ENCODE results near the gene SP2. TPM values are rescaled to one million over a fixed set of nuclear protein-coding genes. Genes with fewer than 3 reads are reported as not detected.

The SP2 gene
- total and polyA plus RNA-seq, 5 donors from 2014 or later: 6.2 to 35.0 (median 6.7) TPM

GRCh38 chr17:47872651-47873161 lies 23.3 kb upstream of the SP2 start:
- ATAC-seq (ENCODE audit: low read depth in 2 of 2) (no peak), DNase-seq (no peak)
- Mint-ChIP-seq H3K4me1 (no peaks in the 10 kb centered on the region), H3K27ac (no peak overlapping the region), H3K27me3 (peaks cover 59% of the 10 kb centered on the region), H3K36me3 (no peaks in the 10 kb centered on the region), H3K9me3 (peaks cover 0 to 1% (median 0%) of the 10 kb centered on the region in 7 donors), H3K4me3 (no peak overlapping the region)
- H3K27me3 ChIP-seq (ENCODE audit: control insufficient read depth, insufficient read depth, low read length): peaks cover 11% of the 10 kb centered on the region
- H3K9me3 ChIP-seq (ENCODE audit: control insufficient read depth in 2 of 2, low read length in 2 of 2): no peaks in the 10 kb centered on the region
- H3K36me3 ChIP-seq (ENCODE audit: control insufficient read depth, insufficient read depth, low read length): no peaks in the 10 kb centered on the region
- no peak overlapping the region for H3K27ac ChIP-seq (ENCODE audit: insufficient read depth, low read length, poor library complexity, severe bottlenecking)
- no peaks in the 10 kb centered on the region for H3K4me1 ChIP-seq (ENCODE audit: control insufficient read depth, insufficient read depth, low read length, poor library complexity, severe bottlenecking)
- no peak overlapping the region for H3K4me3 ChIP-seq (ENCODE audit: low read depth, low read length)

- no peak overlapping the region for H3K27ac ChIP-seq (ENCODE audit: insufficient read depth, low read length, poor library complexity, severe bottlenecking)
- no peaks in the 10 kb centered on the region for H3K36me3 Mint-ChIP-seq
- H3K4me3 ChIP-seq (ENCODE audit: low read depth, low read length): no peak overlapping the region
- H3K27me3 Mint-ChIP-seq: peaks cover 60% of the 10 kb centered on the region
- no peaks in the 10 kb centered on the region for H3K9me3 ChIP-seq (ENCODE audit: control insufficient read depth in 2 of 2, low read length in 2 of 2)
- H3K36me3 ChIP-seq (ENCODE audit: control insufficient read depth, insufficient read depth, low read length): no peaks in the 10 kb centered on the region
- H3K27me3 ChIP-seq (ENCODE audit: control insufficient read depth, insufficient read depth, low read length): peaks cover 11% of the 10 kb centered on the region
- H3K4me1 ChIP-seq (ENCODE audit: control insufficient read depth, insufficient read depth, low read length, poor library complexity, severe bottlenecking): no peaks in the 10 kb centered on the region
- H3K4me3 Mint-ChIP-seq: no peak overlapping the region
- H3K27ac Mint-ChIP-seq: no peak overlapping the region
- H3K4me1 Mint-ChIP-seq: no peaks in the 10 kb centered on the region
- no peak for DNase-seq
- H3K9me3 Mint-ChIP-seq: peaks cover 0 to 1% (median 0%) of the 10 kb centered on the region in 7 donors
- ATAC-seq (ENCODE audit: low read depth in 2 of 2): no peak
These were observed 22.6 kb upstream of the SP2 start for GRCh38 chr17:47873200-47874090.

GRCh38 chr17:47875011-47875985 lies 20.7 kb upstream of the SP2 start:
- H3K9me3 ChIP-seq (ENCODE audit: control insufficient read depth in 2 of 2, low read length in 2 of 2): no peaks in the 10 kb centered on the region
- peaks cover 0 to 4% (median 0%) of the 10 kb centered on the region in 4 donors for H3K4me1 Mint-ChIP-seq
- no peak overlapping the region for H3K4me3 ChIP-seq (ENCODE audit: low read depth, low read length)
- DNase-seq: no peak
- H3K27me3 Mint-ChIP-seq: peaks cover 53% of the 10 kb centered on the region
- H3K4me3 Mint-ChIP-seq: no peak overlapping the region
- ATAC-seq (ENCODE audit: low read depth in 2 of 2): no peak
- H3K4me1 ChIP-seq (ENCODE audit: control insufficient read depth, insufficient read depth, low read length, poor library complexity, severe bottlenecking): no peaks in the 10 kb centered on the region
- no peaks in the 10 kb centered on the region for H3K36me3 Mint-ChIP-seq
- peak overlapping the region in 2 of 3 donors; percentile 10 to 32 for H3K27ac Mint-ChIP-seq
- no peaks in the 10 kb centered on the region for H3K36me3 ChIP-seq (ENCODE audit: control insufficient read depth, insufficient read depth, low read length)
- H3K27me3 ChIP-seq (ENCODE audit: control insufficient read depth, insufficient read depth, low read length): peaks cover 8% of the 10 kb centered on the region
- peaks cover 0 to 4% (median 0%) of the 10 kb centered on the region in 7 donors for H3K9me3 Mint-ChIP-seq
- H3K27ac ChIP-seq (ENCODE audit: insufficient read depth, low read length, poor library complexity, severe bottlenecking): no peak overlapping the region

- no peak for ATAC-seq (ENCODE audit: low read depth in 2 of 2)
- Histone ChIP-seq H3K36me3 (ENCODE audit: control insufficient read depth, insufficient read depth, low read length) (no peaks in the 10 kb centered on the region), H3K27me3 (ENCODE audit: control insufficient read depth, insufficient read depth, low read length) (no peaks in the 10 kb centered on the region), H3K27ac (ENCODE audit: insufficient read depth, low read length, poor library complexity, severe bottlenecking) (no peak overlapping the region), H3K9me3 (ENCODE audit: control insufficient read depth in 2 of 2, low read length in 2 of 2) (no peaks in the 10 kb centered on the region), H3K4me1 (ENCODE audit: control insufficient read depth, insufficient read depth, low read length, poor library complexity, severe bottlenecking) (peaks cover 4% of the 10 kb centered on the region), H3K4me3 (ENCODE audit: low read depth, low read length) (no peak overlapping the region)
- Mint-ChIP-seq H3K27ac (no peak overlapping the region), H3K9me3 (peaks cover 0 to 2% (median 0%) of the 10 kb centered on the region in 7 donors), H3K27me3 (peaks cover 37% of the 10 kb centered on the region), H3K4me3 (no peak overlapping the region), H3K4me1 (peaks cover 0 to 4% (median 0%) of the 10 kb centered on the region in 4 donors), H3K36me3 (no peaks in the 10 kb centered on the region)
- DNase-seq: no peak
These were observed 18.5 kb upstream of the SP2 start for GRCh38 chr17:47877368-47878034.

GRCh38 chr17:47878203-47879027 lies 17.6 kb upstream of the SP2 start:
- Mint-ChIP-seq H3K4me3 (no peak overlapping the region), H3K27me3 (peaks cover 40% of the 10 kb centered on the region), H3K36me3 (no peaks in the 10 kb centered on the region), H3K4me1 (peaks cover 0 to 14% (median 4%) of the 10 kb centered on the region in 4 donors), H3K27ac (no peak overlapping the region), H3K9me3 (peaks cover 0 to 2% (median 0%) of the 10 kb centered on the region in 7 donors)
- no peak overlapping the region for H3K4me3 ChIP-seq (ENCODE audit: low read depth, low read length)
- no peaks in the 10 kb centered on the region for H3K9me3 ChIP-seq (ENCODE audit: control insufficient read depth in 2 of 2, low read length in 2 of 2)
- H3K4me1 ChIP-seq (ENCODE audit: control insufficient read depth, insufficient read depth, low read length, poor library complexity, severe bottlenecking): peaks cover 8% of the 10 kb centered on the region
- no peaks in the 10 kb centered on the region for H3K27me3 ChIP-seq (ENCODE audit: control insufficient read depth, insufficient read depth, low read length)
- no peak for ATAC-seq (ENCODE audit: low read depth in 2 of 2)
- DNase-seq: no peak
- no peaks in the 10 kb centered on the region for H3K36me3 ChIP-seq (ENCODE audit: control insufficient read depth, insufficient read depth, low read length)
- H3K27ac ChIP-seq (ENCODE audit: insufficient read depth, low read length, poor library complexity, severe bottlenecking): no peak overlapping the region

GRCh38 chr17:47879028-47879585 lies 16.9 kb upstream of the SP2 start:
- no peaks in the 10 kb centered on the region for H3K36me3 Mint-ChIP-seq
- peaks cover 15% of the 10 kb centered on the region for H3K4me1 ChIP-seq (ENCODE audit: control insufficient read depth, insufficient read depth, low read length, poor library complexity, severe bottlenecking)
- H3K9me3 Mint-ChIP-seq: peaks cover 0 to 2% (median 0%) of the 10 kb centered on the region in 7 donors
- H3K4me1 Mint-ChIP-seq: peaks cover 0 to 21% (median 8%) of the 10 kb centered on the region in 4 donors
- no peaks in the 10 kb centered on the region for H3K9me3 ChIP-seq (ENCODE audit: control insufficient read depth in 2 of 2, low read length in 2 of 2)
- DNase-seq: no peak
- H3K27ac ChIP-seq (ENCODE audit: insufficient read depth, low read length, poor library complexity, severe bottlenecking): no peak overlapping the region
- no peak overlapping the region for H3K4me3 Mint-ChIP-seq
- no peaks in the 10 kb centered on the region for H3K27me3 ChIP-seq (ENCODE audit: control insufficient read depth, insufficient read depth, low read length)
- no peaks in the 10 kb centered on the region for H3K36me3 ChIP-seq (ENCODE audit: control insufficient read depth, insufficient read depth, low read length)
- no peak for ATAC-seq (ENCODE audit: low read depth in 2 of 2)
- no peak overlapping the region for H3K27ac Mint-ChIP-seq
- no peak overlapping the region for H3K4me3 ChIP-seq (ENCODE audit: low read depth, low read length)
- peaks cover 37% of the 10 kb centered on the region for H3K27me3 Mint-ChIP-seq
